Hepatocyte (in vitro differentiated cells): ENCODE data around the gene CCDC106. TPM values are rescaled to one million over a fixed set of nuclear protein-coding genes. Genes with fewer than 3 reads are reported as not detected.

Experiments used
- DNase-seq: peaks from one replicate; pipeline ENCODE4 v3.0.0-alpha.2; 2016; ENCODE audit warnings: low spot score
- H2AFZ ChIP-seq: fragments of 200-600 bp; sonication (generic); 2 replicates; pipeline ENCODE4 v1.6.0; 2016; ENCODE audit warnings: antibody characterized with exemption, mild to moderate bottlenecking
- H3K27ac ChIP-seq: fragments of 200-600 bp; sonication (generic); 2 replicates; pipeline ENCODE4 v1.5.1; 2016; ENCODE audit warnings: mild to moderate bottlenecking
- H3K27me3 ChIP-seq: fragments of 200-600 bp; sonication (generic); 2 replicates; pipeline ENCODE4 v1.6.1; 2016
- H3K36me3 ChIP-seq: fragments of 200-600 bp; sonication (generic); replicated peaks from 2 replicates; pipeline ENCODE4 v1.5.1; 2016; ENCODE audit warnings: low read depth; ENCODE audit not compliant: insufficient read depth
- H3K4me1 ChIP-seq: fragments of 200-600 bp; sonication (generic); 2 replicates; pipeline ENCODE4 v1.5.1; 2016; ENCODE audit warnings: mild to moderate bottlenecking, moderate library complexity; ENCODE audit not compliant: insufficient read depth
- H3K4me2 ChIP-seq: fragments of 200-600 bp; sonication (generic); 2 replicates; pipeline ENCODE4 v1.6.0; 2016
- H3K4me3 ChIP-seq: fragments of 200-600 bp; sonication (generic); 2 replicates; pipeline ENCODE4 v1.5.1; 2016; ENCODE audit warnings: mild to moderate bottlenecking
- H3K79me2 ChIP-seq: fragments of 200-600 bp; sonication (generic); 2 replicates; pipeline ENCODE4 v1.6.0; 2017; ENCODE audit warnings: mild to moderate bottlenecking
- H3K9me2 ChIP-seq: fragments of 200-600 bp; sonication (generic); replicated peaks from 2 replicates; pipeline ENCODE4 v1.6.0; 2017; ENCODE audit warnings: mild to moderate bottlenecking; ENCODE audit not compliant: insufficient read depth
- H3K9me3 ChIP-seq: fragments of 200-600 bp; sonication (generic); 2 replicates; pipeline ENCODE4 v1.5.1; 2016; ENCODE audit warnings: low read depth, mild to moderate bottlenecking
- H4K20me1 ChIP-seq: fragments of 200-600 bp; sonication (generic); 2 replicates; pipeline ENCODE4 v1.6.0; 2016; ENCODE audit warnings: mild to moderate bottlenecking; ENCODE audit not compliant: insufficient read depth, poor library complexity, severe bottlenecking
- CTCF ChIP-seq: fragments of 200-600 bp; sonication (generic); IDR thresholded peaks from 2 replicates; pipeline ENCODE4 v1.5.1; 2016; ENCODE audit warnings: antibody characterized with exemption, mild to moderate bottlenecking; ENCODE audit not compliant: poor library complexity
- EZH2 ChIP-seq: fragments of 200-600 bp; sonication (generic); IDR thresholded peaks from 2 replicates; pipeline ENCODE4 v1.6.1; 2016; ENCODE audit warnings: antibody characterized with exemption, mild to moderate bottlenecking, borderline replicate concordance
- EZH2phosphoT487 ChIP-seq: fragments of 200-600 bp; sonication (generic); IDR thresholded peaks from one replicate; pipeline ENCODE4 v1.6.1; 2018; ENCODE audit warnings: antibody characterized with exemption, mild to moderate bottlenecking, low read depth, moderate library complexity; ENCODE audit not compliant: unreplicated experiment, severe bottlenecking
- WGBS: methylation state at CpG from one replicate; pipeline ENCODE4 v1.1.6; 2016; ENCODE audit warnings: low lambda C conversion rate; ENCODE audit errors: missing lambda C conversion rate; 5-methylcytosine and 5-hydroxymethylcytosine counted together
- polyA plus RNA-seq: library from polyadenylated mRNA; unstranded; fragments of >200 nt; fragmentation: Nextera tagmentation; extraction: Ambion mirVana; gene quantifications from 2 replicates; pipeline ENCODE4 v1.2.1, GENCODE V29; 2016
- total RNA-seq: library from RNA; depleted of rRNA; stranded (reverse); fragments of >200 nt; gene quantifications from 2 replicates; pipeline ENCODE4 v1.2.3, GENCODE V29; 2014

CCDC106 gene
- total and polyA plus RNA-seq, 2 experiments from 2014 or later = 18.3 to 31.7 TPM

DNA sequence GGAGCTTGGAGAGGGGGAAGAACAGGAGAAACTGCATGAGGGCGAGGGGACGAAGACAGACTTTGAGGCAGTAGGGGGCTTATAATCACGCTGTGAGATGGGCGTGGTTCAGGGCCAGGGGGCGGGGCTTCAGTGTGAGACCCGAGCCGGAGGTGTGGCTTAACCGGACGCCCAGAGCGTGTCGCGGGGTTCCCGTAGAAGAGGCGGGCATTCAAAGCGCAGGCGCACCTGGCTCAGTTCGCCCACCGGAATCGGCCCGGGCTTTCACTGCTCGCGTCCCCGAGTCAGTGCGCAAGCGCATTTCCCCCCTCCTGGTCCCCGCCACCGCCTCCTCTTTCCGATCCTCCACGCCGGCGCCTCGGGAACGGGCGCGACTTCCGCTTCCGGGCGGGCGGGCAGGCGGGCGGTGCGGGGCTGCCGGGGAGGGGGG, 42.8 kb upstream of the CCDC106 start:
- Histone ChIP-seq H3K4me3 (no peak overlapping the region), H3K27me3 (no peaks in the 10 kb centered on the region), H4K20me1 (peaks cover 6% of the 10 kb centered on the region), H3K4me2 (peak overlapping the region; percentile 86), H3K36me3 (no peaks in the 10 kb centered on the region), H3K9me3 (no peaks in the 10 kb centered on the region), H3K4me1 (peaks cover 19% of the 10 kb centered on the region), H3K79me2 (peaks cover 46% of the 10 kb centered on the region), H3K9me2 (no peaks in the 10 kb centered on the region), H2AFZ (no peak overlapping the region), H3K27ac (peak overlapping the region; percentile 95)
- WGBS = 0% methylated on average over 16 of the region's 43 CpGs
- peak; percentile 99 for DNase-seq
- TF ChIP-seq CTCF (no peak), EZH2phosphoT487 (no peak), EZH2 (no peak)

GRCh38 chr19:55605637-55606470, 42.2 kb upstream of the CCDC106 start, which contains the start of gene ZNF865:
ZNF865 (plus strand) TSS chr19:55605647; CDS start chr19:55613619, 7,972 bp downstream.
- Histone ChIP-seq H3K4me1 (peaks cover 17% of the 10 kb centered on the region), H3K4me2 (peak within 1 kb of the TSS; percentile 86), H4K20me1 (peaks cover 6% of the 10 kb centered on the region), H3K27me3 (no peaks in the 10 kb centered on the region), H3K36me3 (no peaks in the 10 kb centered on the region), H3K9me2 (no peaks in the 10 kb centered on the region), H3K4me3 (peak within 1 kb of the TSS; percentile 96), H3K79me2 (peaks cover 51% of the 10 kb centered on the region), H3K9me3 (no peaks in the 10 kb centered on the region), H3K27ac (peak within 1 kb of the TSS; percentile 95), H2AFZ (peak within 1 kb of the TSS; percentile 80)
- WGBS = 2% methylated on average over 16 of the region's 44 CpGs
- DNase-seq = peak; percentile 94
- TF ChIP-seq EZH2phosphoT487 = no peak
- peak; percentile 84 for TF ChIP-seq CTCF

DNA sequence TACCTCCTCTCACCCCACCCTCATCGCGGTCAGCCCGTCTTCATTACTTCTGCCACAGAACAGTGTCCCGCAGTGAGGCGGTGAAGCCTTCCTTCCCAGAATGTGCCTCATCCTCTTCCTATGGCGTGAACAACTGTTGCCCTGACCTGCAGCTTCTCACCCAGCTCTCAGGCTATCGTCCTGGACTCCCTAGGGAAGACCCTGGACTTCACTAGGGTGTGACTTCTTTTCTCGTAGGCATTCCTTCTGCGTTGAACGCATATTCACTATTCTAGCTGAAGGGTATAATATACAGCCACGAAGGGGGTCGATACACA, 41.6 kb upstream of the CCDC106 start:
- Histone ChIP-seq H3K27me3 (no peaks in the 10 kb centered on the region), H3K4me2 (peak overlapping the region; percentile 86), H3K36me3 (no peaks in the 10 kb centered on the region), H3K4me1 (peaks cover 13% of the 10 kb centered on the region), H3K79me2 (peaks cover 53% of the 10 kb centered on the region), H4K20me1 (peaks cover 6% of the 10 kb centered on the region), H3K27ac (peak overlapping the region; percentile 78), H3K9me2 (no peaks in the 10 kb centered on the region), H3K4me3 (no peak overlapping the region), H2AFZ (no peak overlapping the region), H3K9me3 (no peaks in the 10 kb centered on the region)
- no peak for TF ChIP-seq EZH2phosphoT487
- TF ChIP-seq EZH2 = no peak
- TF ChIP-seq CTCF = no peak
- 32% methylated on average over 12 of the region's 12 CpGs for WGBS
- no peak for DNase-seq
